Measurements from ENCODE around the gene CDH12. TPM values are rescaled to one million over a fixed set of nuclear protein-coding genes. Genes with fewer than 3 reads are reported as not detected.
"Not testable (repeated sequence)": the region's sequence is repeated elsewhere in the genome, so short reads cannot be mapped to it uniquely, and the experiment has no call there.

CDH12 gene
- total RNA-seq, 1 experiment from 2014 or later: not detected

DNA sequence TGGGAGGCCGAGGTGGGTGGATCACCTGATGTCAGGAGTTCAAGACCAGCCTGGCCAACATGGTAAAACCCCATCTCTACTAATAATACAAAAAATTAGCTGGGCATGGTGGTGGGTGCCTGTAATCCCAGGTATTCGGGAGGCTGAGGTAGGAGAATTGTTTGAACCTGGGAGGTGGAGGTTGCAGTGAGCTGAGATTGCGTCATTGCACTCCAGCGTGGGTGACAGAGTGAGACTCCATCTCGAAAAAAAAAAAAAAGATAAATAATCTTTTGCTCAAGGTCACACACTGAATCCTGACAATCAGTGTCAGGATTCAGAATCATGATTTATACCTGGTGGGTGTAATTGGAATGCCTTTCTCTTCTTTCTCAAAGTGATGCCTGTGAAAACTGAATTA is 5.8 kb upstream of the CDH12 start:
- H3K9me2 ChIP-seq (ENCODE audit: insufficient read depth); H3K27ac ChIP-seq (ENCODE audit: low read depth, low read length); DNase-seq (ENCODE audit: low read depth, low spot score); RAD21 ChIA-PET (ENCODE audit: low non-redundant PET in 1 of 2, low total read pairs in 2 of 2, uncharacterized antibody in 2 of 2, unreplicated experiment in 2 of 2); H3K79me2 ChIP-seq (ENCODE audit: insufficient read depth, low read length); H3K4me2 ChIP-seq (ENCODE audit: low read length); ATAC-seq; H2AFZ ChIP-seq (ENCODE audit: low read depth, low read length, poor library complexity, severe bottlenecking); BruUV-seq (replicated peaks); intact Hi-C loops (cut with micrococcal nuclease); H3K4me1 ChIP-seq (ENCODE audit: control insufficient read depth in 1 of 2, insufficient read depth in 2 of 2, low read length in 2 of 2); H3K36me3 ChIP-seq (ENCODE audit: control insufficient read depth in 1 of 2, insufficient read depth in 2 of 2, low read length in 2 of 2); POLR2A ChIA-PET; H3K4me3 ChIP-seq (replicated peaks in 1 of 2; ENCODE audit: low read depth in 1 of 2, low read length in 2 of 2); H3K9ac ChIP-seq (ENCODE audit: low read length); H4K20me1 ChIP-seq (ENCODE audit: insufficient read depth); CTCF ChIA-PET; H3K27me3 ChIP-seq (ENCODE audit: insufficient read depth, low read length): not testable (repeated sequence)
- peaks cover 11% of the 10 kb centered on the region in 2 experiments; a peak in 2 of 4 replicates for H3K9me3 ChIP-seq (ENCODE audit: control insufficient read depth in 1 of 2, insufficient read depth in 1 of 2, low read depth in 1 of 2, low read length in 2 of 2)

DNA sequence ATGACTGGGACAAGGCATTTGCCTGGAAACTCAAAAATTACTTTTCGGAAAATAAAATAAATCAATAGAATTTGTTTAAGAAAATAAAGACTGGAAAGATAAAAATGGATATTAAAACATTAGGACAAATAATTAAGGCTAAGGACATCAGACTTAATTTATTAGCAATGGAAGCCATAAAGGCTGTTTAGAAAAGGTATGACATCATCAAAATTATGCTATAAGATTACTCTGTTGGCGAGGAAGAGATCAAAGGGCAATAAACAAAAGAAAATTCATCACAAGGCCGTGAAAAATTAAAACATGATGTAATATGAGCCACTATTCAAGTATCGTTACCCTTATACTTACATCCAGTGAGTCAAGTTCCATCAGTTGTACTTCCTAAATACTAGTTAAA is 2.7 kb upstream of the CDH12 start:
- ATAC-seq: no peak
- peaks cover 11 to 12% of the 10 kb centered on the region in 2 experiments; a peak in 2 of 4 replicates for H3K9me3 ChIP-seq (ENCODE audit: control insufficient read depth in 1 of 2, insufficient read depth in 1 of 2, low read depth in 1 of 2, low read length in 2 of 2)
- BruUV-seq (replicated peaks): no TSS peak
- no peaks in the 10 kb centered on the region for H3K36me3 ChIP-seq (ENCODE audit: control insufficient read depth in 1 of 2, insufficient read depth in 2 of 2, low read length in 2 of 2)
- no peaks in the 10 kb centered on the region for H3K27me3 ChIP-seq (ENCODE audit: insufficient read depth, low read length)
- ChIA-PET CTCF (no interaction called here), RAD21 (ENCODE audit: low non-redundant PET in 1 of 2, low total read pairs in 2 of 2, uncharacterized antibody in 2 of 2, unreplicated experiment in 2 of 2) (no interaction called here), POLR2A (no interaction called here)
- intact Hi-C loops (cut with micrococcal nuclease): no loop called here
- TF ChIP-seq ZNF274 (IDR thresholded peaks at IDR 0.05; ENCODE audit: low read depth, low read length): no peak
- no peak for TF ChIP-seq SRF (IDR thresholded peaks at IDR 0.05; ENCODE audit: low read depth)
- TF ChIP-seq POLR2AphosphoS5 (IDR thresholded peaks at IDR 0.05; ENCODE audit: low read depth, low read length): no peak
- no peak for TF ChIP-seq SIN3A (IDR thresholded peaks at IDR 0.05; ENCODE audit: low read depth)
- no peaks in the 10 kb centered on the region for H4K20me1 ChIP-seq (ENCODE audit: insufficient read depth)
- H2AFZ ChIP-seq (ENCODE audit: low read depth, low read length, poor library complexity, severe bottlenecking): no peak overlapping the region
- no peaks in the 10 kb centered on the region for H3K4me1 ChIP-seq (ENCODE audit: control insufficient read depth in 1 of 2, insufficient read depth in 2 of 2, low read length in 2 of 2)
- no peak overlapping the region for H3K4me3 ChIP-seq (replicated peaks in 1 of 2; ENCODE audit: low read depth in 1 of 2, low read length in 2 of 2)
- H3K9me2 ChIP-seq (ENCODE audit: insufficient read depth): no peaks in the 10 kb centered on the region
- no peaks in the 10 kb centered on the region for H3K79me2 ChIP-seq (ENCODE audit: insufficient read depth, low read length)
- H3K27ac ChIP-seq (ENCODE audit: low read depth, low read length): no peak overlapping the region
- no peak for DNase-seq (ENCODE audit: low read depth, low spot score)
- no peak overlapping the region for H3K9ac ChIP-seq (ENCODE audit: low read length)
- H3K4me2 ChIP-seq (ENCODE audit: low read length): no peak overlapping the region

DNA sequence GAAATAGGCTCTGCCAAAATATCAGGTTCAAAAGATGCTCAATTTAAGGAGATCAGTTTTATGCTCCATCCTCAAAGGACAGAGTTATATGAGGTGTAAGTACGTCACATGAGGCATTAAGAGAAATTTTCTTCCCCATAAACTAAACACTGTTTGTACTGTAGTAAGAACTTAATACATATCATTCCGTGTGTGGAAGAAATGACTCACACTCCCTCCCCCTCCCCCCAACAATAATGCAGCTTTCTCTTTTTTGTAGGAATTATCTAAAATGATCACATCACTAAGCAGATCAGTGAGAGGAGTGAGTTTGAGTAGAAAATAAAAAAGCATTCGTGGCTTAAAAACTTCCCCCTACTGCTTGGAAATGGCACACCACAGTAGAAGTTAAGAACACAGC is 2.2 kb downstream of the CDH12 start:
- CTCF ChIA-PET: no interaction called here
- Histone ChIP-seq H3K4me3 (replicated peaks in 1 of 2; ENCODE audit: low read depth in 1 of 2, low read length in 2 of 2) (no peak overlapping the region), H3K9ac (ENCODE audit: low read length) (no peak overlapping the region), H3K4me2 (ENCODE audit: low read length) (no peak overlapping the region), H4K20me1 (ENCODE audit: insufficient read depth) (no peaks in the 10 kb centered on the region), H3K27ac (ENCODE audit: low read depth, low read length) (no peak overlapping the region), H3K36me3 (ENCODE audit: control insufficient read depth in 1 of 2, insufficient read depth in 2 of 2, low read length in 2 of 2) (no peaks in the 10 kb centered on the region), H3K9me3 (ENCODE audit: control insufficient read depth in 1 of 2, insufficient read depth in 1 of 2, low read depth in 1 of 2, low read length in 2 of 2) (peaks cover 5 to 17% of the 10 kb centered on the region in 2 experiments; a peak in 2 of 4 replicates), H3K9me2 (ENCODE audit: insufficient read depth) (no peaks in the 10 kb centered on the region), H3K27me3 (ENCODE audit: insufficient read depth, low read length) (no peaks in the 10 kb centered on the region), H2AFZ (ENCODE audit: low read depth, low read length, poor library complexity, severe bottlenecking) (no peak overlapping the region), H3K79me2 (ENCODE audit: insufficient read depth, low read length) (no peaks in the 10 kb centered on the region), H3K4me1 (ENCODE audit: control insufficient read depth in 1 of 2, insufficient read depth in 2 of 2, low read length in 2 of 2) (no peaks in the 10 kb centered on the region)
- RAD21 ChIA-PET (ENCODE audit: low non-redundant PET in 1 of 2, low total read pairs in 2 of 2, uncharacterized antibody in 2 of 2, unreplicated experiment in 2 of 2): no interaction called here
- POLR2A ChIA-PET: no interaction called here
- no peak for TF ChIP-seq CEBPB (IDR thresholded peaks at IDR 0.05; ENCODE audit: low read depth)
- intact Hi-C loops (cut with micrococcal nuclease): no loop called here
- no TSS peak for BruUV-seq (replicated peaks)
- ATAC-seq (no peak), DNase-seq (ENCODE audit: low read depth, low spot score) (no peak)
